HG03280 (cell line): ENCODE data around the gene PREX1.

Experiments
- ATAC-seq: cut with Tn5 transposase; IDR thresholded peaks from one replicate; pipeline ENCODE4 v1.9.1; 2021; ENCODE audit warnings: mild to moderate bottlenecking, moderate library complexity; ENCODE audit not compliant: unreplicated experiment

Gene PREX1

DNA sequence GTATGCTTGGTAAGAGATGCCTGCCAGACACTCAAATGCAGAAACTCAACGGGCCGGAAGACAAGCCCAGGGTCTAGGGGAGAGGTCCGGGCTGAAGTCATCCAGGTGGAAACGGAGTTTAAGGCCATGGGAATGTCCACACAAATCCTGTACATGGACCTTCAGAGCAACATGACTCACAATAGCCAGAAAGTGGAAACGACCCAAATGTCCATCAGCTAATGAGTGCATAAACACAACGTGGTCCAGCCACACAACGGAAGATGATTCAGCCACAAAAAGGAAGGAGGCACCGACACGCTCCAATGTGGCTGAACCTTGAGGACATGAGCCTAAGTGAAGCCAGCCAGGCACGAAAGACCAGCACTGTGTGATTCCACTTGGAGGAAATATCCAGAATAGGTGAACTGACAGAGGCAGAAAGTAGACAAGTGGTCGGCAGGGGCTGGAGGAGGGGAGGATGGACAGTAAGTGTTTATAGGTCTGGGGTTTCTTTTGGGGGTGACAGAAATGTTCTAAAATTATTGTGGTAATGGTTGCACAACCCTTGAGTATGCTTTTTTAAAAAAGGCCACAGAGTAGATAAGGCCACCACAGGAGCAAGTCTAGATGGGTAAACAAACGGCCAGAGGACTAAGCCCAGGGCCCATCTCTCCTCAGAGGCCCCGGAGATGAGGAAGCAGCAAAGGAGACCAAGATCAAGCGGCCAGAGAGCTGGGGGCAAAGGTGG lies 105.6 kb downstream of the PREX1 start:
- ATAC-seq: no peak

DNA sequence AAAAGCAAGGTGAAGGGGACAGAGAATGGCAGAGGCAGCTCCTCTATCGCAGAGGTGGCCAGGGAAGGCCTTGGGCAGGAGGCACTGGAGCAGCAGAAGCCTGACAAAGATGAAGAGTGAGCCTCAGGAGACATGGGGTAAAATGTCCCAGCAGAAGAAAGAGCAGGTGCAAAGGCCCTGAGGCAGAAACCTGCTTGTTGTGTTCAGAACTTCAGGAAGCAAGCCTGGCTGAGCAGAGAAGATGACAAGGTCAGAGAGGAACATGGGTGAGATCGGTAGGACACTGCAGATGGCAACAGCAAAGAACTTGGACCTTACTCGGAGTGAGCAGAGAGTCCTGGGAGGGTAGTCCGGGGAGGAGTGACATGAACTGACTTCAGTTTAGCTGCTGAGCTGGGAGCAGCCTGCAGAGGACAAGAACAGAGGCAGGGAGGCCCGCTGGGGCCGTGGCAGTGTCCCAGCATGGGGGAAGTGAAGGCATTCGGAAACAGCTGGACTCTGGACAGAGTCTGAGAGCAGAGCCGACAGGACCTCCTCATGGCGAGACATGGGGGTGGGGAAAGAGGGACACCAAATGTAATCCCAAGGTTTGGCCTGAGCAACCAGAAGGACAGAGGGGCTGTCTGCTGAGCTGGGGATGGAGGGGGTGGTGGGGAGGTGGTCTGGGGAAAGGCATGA lies 106.3 kb downstream of the PREX1 start:
- no peak for ATAC-seq

DNA sequence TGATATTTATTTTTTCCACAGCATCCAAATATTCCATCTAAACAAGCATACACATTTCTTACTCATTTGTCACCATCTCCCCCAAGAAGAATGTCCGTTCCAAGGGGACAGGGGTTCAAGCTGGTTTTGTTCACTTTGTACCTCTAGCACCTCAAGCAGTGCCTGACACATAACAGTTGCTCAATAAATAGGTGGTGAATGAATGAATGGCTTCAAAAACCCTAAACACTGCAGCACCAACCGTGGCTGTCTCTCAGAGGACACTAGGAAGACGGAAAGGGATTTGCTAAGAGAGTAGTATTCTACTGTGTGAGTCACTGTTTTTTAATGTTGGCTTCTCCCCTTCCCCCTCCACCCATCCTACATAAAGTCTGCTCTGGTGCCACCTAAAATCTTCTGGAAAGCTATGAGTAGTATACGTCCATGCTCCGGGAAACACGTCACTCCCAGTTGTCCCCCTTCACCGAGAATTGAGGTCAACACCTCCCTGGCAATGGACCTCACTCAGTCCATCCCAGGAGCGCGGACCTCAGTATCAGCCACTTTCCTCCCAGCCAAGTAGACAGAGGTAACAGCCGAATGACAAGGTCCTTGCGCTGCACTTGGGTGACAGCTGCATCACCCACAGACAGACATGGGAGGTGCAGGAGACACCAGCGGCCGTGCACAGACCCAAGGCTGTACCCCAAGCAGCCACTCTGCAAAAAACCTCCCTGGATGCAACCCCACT lies 107.4 kb downstream of the PREX1 start:
- no peak for ATAC-seq

DNA sequence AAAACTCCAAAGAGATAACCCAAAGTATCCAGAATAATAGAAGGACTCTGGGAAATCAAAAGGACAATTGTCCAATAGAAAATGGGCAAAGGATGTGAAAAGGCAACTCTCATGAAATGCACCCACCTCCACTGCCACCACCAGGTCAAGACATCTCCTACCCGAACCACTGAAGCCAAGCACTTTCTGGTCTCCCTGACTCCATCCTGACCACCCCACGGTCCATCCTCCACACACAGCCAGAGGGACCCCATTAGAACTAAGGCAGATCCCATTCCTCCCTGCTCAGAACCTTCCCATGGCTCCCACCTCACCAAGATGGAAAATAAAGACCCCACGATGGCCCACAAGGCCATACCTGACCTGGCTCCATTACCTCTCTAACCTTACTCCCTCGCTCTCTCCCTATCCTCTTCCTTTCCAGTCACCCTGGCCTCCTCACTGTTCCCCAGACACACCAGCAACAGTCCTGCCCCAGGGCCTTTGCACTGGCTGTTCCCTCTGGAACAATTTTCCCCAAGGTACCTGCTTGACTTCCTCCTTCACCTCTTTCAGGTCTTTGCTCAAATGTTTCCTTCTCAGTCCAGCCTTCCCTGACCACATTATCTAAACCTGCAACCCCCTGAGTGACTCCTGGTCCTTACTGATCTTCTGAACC lies 108.1 kb downstream of the PREX1 start:
- no peak for ATAC-seq

DNA sequence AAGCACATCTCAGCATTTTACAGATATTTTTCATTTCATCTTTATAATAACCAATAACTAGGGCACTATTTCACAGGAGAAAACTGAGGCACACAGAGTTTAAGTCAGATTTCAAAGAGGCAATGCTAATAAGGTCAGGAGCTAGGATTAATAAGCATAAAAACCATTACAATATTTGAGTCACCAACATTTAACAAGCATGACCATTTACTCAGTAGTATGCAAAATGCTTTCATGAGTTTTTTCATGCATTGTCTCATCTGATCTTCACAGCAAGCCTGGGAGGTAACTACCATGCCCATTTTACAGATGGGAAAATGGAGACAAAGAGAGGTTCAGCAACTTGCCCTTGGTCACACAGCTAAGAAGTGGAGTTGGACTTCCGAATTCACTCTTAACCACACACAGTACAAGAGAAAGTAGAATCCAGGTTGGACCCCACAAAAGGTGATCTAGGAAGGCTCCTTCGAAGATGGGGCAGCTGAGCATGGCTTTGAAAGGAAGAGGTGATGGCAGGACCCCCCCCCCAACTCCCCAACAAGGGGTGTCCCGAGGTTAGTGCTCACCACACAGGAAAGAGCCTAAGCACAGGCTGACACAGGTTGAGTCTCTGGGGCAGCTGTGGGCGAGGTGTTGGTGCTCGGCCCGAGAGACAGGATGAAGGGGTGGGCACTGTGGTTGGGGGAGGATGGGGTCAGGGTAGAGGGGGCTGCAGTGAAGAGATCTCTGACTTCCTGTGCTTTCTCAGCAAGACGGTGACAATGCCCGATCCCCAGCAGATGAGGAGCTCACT lies 108.8 kb downstream of the PREX1 start:
- no peak for ATAC-seq

DNA sequence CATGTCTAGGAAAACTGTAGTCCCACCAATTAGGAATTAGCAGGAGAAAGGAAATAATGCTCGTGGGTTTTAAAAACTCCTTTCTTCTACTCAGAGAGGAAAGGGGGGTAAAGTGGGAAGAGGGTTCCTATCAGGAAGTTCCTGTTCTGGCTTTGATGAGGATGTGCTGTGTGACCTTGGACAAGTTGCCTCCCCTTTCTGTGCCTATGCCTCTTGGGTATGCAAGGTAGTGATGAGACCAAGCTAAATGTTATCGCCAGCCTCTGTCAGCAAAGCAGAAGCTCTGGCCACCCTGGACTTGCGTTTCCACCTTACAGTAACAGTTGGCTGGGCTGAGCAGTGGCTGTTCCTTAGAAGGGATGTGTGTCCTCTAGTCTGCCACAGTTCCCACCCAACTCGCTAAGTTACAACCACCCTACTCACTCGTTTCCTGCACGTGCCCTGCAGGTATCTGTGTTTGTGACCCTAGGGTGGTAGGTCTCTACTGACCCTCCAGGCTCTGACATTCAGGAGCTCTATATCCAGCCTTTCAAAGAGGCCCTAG lies 110.0 kb downstream of the PREX1 start:
- ATAC-seq: no peak

DNA sequence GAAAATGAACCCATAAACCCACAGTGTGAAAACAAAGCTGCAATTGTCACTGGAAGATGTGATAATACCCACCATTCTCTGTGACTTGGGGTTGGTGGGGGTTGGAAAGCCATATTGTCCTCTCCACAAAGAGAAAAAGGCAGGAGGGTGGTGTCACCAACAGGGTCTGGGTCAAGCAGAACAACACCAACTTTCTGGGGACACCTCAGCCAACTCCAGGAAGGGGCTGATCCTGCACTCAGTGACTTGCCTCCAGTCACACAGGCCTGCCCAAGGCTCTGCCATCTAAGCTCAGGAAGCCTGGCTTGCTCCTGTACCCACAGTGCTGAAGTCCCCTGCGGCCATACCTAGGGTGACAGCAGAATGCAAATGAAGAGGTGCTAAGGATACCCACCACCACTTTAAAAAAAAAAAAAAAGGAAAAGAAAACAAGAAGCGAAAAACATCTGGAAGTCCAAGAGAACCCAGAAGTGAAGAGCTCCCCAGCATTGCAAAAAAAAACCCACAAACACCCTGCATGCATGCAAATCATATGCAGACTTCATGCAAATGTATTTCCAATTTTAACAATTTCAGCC lies 110.6 kb downstream of the PREX1 start:
- ATAC-seq: no peak

DNA sequence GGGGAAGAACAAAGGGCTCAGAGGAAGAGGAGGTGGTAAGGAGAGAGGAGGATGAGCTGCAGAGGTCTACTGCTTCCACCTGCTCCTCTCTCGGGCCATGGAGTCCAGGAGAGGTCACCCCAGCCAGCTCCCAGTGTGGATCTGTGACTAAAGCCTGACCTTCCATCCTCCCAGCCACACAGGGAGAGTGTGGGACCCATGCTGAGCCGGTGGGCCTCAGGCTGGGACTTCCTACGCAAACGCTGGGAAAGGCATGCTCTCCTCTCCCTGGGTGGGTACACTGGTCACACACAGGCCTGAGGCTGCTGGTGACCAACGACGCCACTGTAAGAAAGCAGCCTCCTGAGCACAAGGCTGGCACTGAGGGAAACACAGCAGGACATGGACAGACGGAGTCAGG lies 111.3 kb downstream of the PREX1 start:
- ATAC-seq: no peak

DNA sequence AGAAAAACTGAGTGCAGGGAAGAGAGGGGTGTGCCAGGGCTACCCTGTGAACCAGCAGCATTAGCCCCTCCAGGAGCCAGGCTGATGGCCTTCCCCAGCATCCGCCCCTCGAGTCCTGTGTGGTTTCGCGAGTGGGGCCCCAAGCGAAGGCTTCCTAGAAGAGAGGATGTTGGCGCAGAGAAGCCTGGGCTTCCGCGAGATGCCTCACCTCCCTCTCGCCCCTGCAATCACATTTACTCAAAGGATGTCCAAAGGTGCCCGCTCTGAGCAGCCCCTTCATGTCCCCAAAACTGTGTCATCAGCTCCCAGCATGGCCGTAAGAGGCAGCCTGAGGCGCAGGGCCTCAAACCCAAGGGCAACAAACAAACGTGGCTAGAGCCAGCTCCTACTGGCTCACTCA lies 111.7 kb downstream of the PREX1 start:
- ATAC-seq: no peak

DNA sequence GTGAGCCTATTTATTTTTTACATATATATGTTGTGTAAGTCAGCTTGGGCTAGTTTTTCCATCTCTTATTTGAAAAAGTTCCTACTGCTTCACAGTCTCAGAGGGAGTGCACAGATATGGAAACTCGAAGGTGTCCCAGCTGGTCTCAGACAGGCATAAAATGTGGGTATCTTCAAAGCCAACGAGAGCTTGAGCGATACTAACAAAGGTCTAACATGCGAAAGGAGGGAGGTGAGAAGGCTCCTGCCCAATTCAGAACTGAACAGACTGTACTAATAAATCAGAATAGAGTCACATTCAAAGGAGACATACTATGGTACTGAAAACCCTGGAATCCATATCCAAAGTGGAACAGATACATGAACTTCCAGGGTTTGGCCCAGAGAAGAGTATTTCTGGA lies 113.0 kb downstream of the PREX1 start:
- ATAC-seq: no peak

DNA sequence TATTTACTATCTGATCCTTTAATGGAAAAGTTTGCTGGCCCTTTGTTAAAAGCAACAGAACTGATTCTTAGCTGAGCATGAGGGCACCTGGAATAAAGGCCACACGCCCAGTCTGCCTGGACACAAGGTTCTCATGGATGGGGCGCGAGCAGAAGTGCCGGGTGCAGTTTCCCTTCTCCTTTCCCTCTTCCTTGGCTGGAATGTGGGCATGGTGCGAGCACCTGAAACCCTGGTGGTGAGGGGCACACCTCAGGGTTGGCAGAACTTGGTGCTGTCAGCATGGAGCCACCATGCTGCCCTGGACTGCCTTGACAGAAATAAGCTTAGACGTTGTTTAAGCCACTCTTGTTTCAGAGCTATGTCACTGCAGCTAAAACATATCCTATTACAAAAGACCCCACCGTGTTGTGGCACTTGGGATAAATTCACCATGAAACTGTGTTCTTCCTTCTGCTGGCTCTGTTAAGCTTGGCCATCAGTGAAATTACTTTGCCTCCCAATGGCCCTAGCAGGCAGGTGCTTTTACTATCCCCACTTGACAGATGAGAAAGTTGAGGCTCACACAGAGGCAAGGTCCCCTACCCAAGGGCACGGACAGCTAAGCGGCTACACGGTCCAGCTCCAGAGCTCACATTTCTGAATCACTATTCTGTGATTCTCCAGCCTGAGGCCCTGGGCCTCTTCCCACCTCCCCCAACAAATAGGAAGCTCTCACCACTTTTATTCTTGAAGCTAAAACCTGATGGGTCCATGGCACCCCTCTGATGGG lies 115.9 kb downstream of the PREX1 start:
- ATAC-seq: no peak

DNA sequence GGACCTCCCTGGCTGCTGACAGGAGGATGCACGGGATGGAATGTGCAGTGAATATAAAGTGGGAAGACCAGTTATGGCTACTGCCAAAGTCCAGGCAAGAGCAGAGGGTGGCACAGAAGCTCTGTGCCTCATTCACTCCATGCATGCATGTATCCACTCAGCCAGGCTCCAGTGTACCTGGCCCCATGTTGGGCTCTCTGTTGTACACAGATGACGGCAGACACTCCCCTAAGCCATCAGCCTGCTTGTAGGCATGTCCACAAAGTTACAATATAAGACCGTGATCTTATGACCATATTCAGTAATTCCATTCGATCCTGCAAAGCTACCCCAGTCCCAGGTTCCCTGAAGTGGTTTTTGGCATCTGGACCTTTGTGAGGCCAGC lies 116.8 kb downstream of the PREX1 start:
- no peak for ATAC-seq

DNA sequence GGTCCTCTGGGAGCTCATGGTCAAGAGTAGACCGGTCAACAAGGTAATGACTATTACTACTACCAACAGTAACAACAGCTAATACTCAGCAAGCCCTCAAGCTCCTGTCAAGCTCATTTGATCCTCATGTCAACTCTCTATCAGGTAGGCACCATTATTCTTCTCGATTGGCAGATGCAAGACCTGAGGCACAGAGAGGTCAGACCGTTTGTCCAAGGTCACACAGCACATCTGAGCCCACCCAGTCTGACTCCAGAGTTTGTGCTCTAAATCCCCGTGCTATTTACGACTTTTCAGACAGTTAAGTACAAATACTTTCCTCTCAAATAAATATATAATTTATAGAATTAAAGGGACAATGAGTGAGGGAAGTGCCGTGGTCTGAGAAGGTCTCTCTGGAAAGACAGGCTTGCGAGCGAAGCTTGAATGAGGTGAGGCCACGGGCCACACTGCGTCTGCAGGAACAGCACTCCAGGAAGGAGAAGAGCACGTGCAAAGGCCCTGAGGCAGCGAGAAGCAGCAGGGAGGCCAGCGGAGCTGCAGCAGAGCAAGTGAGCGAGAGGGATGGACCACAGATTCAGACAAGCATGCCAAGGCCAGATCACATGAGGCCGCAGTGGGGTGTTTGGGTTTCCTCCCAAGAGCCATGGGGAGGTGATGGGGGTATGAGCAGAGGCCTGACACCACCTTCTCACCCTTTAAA lies 117.3 kb downstream of the PREX1 start:
- no peak for ATAC-seq

DNA sequence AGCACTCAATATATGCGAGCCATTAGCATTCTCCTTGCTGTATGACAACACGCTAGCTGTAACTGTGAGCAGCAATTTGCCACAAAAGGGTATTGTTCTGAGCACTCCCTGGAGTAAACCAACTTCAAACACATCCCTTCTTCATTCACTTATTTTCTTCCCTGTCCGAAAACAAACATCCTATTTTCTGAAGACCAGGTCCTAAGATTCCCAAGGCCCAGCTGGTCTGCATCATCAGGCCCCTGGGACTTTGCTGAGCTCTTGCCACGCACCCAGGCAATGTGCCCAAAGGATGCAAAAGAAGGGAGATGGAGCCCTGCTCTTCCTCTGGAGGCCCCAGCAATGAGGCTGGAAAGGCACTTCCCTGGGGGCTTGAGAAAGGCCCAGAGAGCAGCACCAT lies 118.1 kb downstream of the PREX1 start:
- ATAC-seq: no peak

DNA sequence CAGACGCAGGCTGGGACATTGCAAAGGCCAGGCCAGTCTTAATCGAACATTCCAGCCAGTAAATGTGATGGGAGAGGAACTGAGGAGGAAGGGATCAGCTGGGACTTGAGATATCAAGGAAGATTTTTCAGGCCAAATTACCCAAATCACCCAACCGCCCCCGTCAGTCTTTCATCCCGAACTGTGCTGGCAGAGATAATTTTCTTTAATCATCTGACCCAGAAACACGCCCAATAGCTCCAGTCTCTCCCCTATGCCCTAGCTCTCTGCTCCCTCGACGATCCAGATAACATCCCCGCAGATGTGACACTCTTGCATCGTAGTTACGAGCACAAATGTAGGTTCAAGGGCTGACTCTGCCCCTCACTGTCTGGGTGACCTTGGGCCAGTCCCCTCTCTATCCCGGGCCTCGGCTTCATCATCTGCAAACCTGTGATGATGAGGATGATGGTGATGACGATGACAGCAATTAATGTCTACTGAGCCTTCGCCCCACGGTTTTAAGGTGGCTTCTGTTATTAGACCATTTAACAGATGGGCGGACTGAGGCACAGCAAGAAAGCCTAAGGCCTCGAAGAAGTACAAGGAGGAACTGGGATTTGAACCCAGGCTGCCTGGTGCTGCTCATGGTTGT lies 118.6 kb downstream of the PREX1 start:
- no peak for ATAC-seq

DNA sequence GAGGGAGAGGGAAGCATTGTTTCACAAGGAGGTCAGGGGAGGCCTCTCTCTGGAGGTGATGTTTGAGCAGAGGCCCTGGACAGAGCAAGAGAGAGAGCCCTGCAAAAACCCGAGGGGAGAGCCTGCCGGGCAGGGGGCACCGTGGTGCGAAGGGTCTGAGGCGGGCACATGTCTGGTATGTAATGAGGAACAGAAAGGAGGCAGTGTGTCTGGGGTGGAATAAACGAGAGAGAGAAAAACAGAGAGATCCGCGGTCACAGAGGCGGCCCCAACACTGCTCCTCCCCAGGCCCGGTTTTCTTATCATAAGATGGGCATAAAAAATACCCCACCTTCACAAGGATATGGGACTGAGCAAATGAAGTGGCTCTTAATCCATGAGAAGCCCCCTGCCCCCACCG lies 119.2 kb downstream of the PREX1 start:
- ATAC-seq: no peak

DNA sequence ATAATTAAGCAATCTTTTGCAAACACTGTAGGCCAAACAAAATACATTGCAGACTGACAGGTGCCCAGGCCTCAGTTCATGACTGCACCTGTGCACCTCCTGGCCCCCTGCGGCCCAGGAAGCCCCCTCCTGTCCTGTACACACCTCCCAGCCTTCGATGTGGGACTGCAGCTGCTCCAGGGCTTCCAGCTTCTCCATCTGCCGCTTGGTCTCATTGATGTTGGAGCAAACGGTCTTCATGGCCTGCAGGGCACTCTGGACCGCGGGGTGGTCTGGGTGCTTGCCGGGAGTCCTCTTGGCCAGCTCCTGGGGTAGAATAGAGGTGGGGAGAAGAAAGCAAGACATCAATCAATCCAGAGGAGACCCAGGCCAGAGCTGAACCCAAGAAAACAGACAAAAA lies 119.7 kb downstream of the PREX1 start:
- no peak for ATAC-seq

DNA sequence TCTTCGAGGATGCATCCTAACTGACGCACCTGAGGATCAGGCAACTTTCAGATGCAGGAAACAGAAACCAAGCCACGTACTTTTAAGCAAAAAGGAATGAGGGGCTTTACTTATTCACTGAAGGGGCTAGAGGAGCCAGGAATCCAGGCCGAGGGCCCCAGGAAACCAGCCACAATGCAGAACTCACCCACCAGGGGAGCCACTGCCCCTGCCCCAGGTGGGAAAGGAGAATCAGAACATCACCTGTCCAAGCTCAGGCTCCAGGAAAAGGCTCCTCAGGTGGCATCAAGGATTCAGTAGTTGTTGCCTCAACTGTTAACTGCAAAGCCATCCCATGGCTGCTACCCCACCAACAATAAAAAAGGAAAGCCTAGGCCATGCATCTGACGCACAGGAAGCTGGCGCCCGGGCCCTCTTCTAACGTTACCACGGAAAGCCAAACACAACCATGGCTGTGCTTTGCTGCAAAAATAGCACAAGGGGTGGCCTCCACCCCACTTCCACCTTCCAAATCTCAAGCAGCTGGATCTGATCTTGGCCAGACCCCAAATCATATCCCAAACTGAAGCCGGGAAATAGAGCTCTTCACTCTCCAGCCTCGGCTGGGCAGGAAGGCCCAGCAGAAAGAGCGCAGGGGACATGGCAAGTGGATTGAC lies 121.0 kb downstream of the PREX1 start:
- ATAC-seq: no peak
